NCI-H2196 (cell line): Measurements from ENCODE around the gene GOSR2.
"Not testable (repeated sequence)": the region's sequence is repeated elsewhere in the genome, so short reads cannot be mapped to it uniquely, and the experiment has no call there.

Experiments
- DNase-seq: peaks from one replicate; lab custom pipeline; 2025; ENCODE audit not compliant: unreplicated experiment; lab: John Stamatoyannopoulos, UW

Gene GOSR2

GRCh38 chr17:46892192-46892703, 30.7 kb upstream of the GOSR2 start:
- no peak for DNase-seq

DNA sequence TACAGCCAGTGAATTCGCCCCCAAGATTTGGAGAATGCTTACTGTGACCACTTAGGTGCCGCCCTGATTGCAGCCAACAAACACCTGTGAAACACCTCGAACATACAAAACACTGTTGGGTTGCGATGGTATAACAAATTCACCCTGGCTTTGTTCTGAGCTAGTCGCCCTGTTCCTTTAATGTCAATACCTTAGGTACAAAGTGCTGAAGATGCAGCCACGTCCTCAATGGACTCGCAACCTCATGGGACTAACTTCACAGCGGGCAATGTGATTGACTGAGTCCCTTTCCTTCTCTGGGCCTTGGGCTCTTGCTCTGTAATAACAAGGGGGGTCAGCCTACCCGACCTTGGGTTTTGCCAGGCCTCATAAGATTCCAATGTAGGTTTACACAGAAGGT, 28.9 kb upstream of the GOSR2 start:
- DNase-seq, result no peak

GRCh38 chr17:46894476-46895151, 28.3 kb upstream of the GOSR2 start:
- no peak for DNase-seq

DNA sequence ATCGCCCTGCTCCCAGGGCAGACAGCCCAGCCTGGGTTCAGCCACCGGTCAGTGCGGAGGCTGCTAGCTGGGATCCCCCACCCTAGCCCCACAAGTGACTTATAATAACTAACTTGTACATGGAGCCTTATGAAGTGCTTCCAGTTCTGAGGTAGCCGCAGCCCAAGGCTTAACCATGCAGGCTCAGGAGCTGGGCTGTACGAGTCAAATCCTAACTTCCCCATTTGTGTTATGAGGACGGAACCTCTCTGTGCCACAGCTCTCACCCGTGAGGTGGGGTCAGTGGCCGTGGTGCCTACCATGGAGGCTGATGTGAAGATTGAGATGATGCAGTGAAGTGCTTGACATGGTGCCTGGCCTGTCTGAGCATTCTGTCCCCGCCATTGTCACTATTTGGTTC, 27.8 kb upstream of the GOSR2 start:
- DNase-seq, result no peak

- DNase-seq, result no peak
Measured at GRCh38 chr17:46896991-46897390, 26.0 kb upstream of the GOSR2 start.

DNA sequence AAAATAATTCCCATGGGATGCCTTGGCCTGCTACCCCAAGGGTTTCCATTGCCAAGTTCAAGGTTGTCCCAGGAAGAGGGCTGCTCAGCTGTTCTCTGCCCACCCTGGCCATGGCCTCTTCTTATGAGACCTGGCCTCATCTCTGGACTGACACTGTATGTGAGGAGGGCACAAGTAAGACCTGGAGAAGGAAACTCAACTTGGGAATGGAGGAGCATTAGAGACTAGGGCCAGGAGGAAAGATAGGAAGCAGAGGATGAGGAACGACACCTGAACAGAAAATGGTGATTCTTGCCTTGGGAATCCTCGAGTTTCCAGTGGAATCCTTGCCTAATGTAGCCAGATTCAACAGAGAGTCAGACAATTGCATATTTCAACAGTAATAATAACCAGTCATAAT, 24.6 kb upstream of the GOSR2 start:
- DNase-seq, result no peak

- DNase-seq, result no peak
Measured at GRCh38 chr17:46898860-46899259, 24.1 kb upstream of the GOSR2 start.

DNA sequence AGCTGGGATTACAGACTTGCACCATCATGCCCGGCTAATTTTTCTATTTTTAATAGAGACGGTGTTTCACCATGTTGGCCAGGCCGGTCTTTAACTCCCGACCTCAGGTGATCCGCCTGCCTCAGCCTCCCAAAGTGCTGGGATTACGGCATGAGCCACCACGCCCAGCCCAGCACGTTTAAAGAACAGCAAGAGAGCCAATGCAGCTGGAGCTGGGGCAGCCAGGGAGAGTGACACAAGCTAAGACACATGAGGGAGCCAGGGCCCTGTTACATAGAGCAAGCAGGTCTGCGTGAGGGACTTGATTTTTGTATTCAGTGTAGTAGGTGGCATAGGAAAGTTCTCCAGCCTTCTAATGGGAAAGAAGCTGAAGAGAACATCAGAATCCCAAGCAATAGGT, 21.7 kb upstream of the GOSR2 start:
- no peak for DNase-seq

DNA sequence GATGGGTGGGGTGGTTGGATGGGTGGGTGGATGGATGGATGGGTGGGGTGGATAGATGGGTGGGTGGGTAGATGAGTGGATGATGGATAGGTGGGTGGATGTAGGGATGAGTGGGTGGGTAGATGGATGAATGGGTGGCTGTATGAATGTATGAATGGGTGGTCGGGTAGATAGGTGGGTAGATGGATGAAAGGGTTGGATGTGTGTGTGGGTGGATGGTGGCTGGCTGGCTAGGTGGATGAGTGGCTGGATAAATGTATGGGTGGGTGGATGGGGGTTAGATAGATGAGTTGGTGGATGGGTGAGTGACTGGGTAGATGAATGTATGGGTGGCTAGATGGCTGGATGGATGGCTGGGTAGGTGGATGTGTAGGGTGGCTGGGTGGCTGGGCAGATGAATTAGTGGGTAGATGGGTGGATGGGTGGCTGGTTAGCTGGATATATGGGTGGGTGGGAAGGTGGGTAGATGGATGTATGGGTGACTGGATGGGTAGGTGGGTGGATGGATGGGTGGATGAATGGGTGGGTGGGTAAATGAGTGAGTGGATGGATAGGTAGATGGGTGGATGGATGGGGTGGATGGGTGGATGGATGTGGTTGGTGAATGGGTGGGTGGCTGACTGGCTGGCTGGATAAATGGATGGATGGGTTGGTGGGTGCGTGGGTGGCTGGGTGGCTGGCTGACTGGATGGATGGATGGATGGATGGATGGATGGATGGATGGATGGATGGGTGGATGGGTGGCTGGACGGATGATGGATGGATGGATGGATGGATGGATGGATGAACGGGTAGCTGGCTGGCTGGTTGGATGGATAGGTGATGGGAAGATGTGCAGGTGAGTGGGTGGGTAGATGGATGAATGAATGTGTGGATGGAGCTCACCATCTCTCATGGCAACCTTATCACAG, 18.9 kb upstream of the GOSR2 start:
- no peak for DNase-seq

DNA sequence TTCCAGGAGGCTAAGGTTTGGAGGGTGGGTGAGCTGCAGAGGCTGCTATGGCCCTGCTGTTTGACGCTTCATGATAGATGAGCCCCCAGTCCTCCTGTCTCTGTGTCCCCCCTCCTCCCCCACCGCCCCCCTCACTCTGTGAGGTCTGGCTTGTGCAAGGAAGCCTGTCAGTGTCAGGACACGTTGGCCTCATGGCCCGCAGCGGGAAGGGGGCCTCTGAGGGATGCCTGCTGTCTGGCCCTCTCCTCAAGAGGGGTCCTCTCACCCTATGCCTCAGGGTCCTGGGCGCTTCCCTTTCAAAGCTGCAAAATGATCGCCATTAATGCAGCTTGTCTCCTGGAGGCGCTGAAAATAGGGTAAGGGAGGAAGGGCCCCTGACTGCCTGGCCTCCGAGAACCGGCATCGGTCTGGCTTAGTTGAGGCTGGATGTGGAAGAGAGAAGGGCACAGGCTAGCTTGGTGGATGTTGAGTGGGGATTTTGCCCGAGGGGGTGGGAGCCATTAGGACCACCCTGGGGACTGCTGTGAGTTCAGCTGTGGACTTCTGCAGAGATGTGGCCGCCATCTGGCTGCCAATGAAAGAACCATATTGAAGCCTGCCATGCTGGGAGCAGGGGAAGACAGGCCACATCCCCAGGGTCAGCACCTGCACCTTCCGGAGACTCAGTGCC, 14.8 kb upstream of the GOSR2 start:
- no peak for DNase-seq

GRCh38 chr17:46910179-46910927, 12.6 kb upstream of the GOSR2 start:
- DNase-seq, result peak; percentile 51

- DNase-seq, result no peak
Measured at GRCh38 chr17:46911311-46911710, 11.6 kb upstream of the GOSR2 start.

DNA sequence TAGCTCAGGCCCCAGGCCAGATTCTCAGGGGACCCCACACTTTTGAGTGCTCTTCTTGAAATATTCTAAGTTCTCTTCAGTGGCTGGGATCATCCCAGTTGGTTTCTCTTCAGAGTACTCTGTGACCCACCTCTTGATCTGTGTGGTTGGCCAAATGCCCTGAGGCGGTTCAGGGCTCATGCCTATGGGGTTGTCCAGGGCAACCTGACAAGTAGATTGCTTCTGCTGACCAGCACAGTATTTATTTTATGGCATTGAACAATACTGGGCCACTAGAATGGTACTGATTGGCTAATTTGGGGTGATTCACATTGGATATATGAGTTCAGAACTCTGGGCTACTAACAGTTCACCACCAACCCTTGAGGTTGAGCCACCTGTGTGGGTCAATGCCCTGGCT, 7.4 kb upstream of the GOSR2 start:
- DNase-seq, result no peak

- DNase-seq, result no peak
Measured at GRCh38 chr17:46916211-46916610, 6.7 kb upstream of the GOSR2 start.

DNA sequence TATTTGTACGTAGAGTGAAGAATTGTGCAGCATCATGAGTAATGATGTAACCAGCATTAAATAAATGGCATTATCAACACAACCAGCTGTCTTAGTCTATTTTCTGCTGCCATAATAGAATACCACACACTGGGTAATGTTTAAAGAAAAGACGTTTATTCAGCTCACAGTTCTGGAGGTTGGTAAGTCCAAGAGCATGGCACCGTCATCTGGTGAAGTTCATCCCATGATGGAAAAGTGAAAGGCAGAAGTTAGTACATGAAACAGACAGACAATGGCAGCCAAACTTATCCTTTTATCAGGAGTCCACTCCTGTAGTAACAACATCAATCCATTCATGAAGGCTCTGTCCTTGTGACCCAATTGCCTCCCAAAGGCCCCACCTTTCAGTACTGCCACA, 6.3 kb upstream of the GOSR2 start:
- no peak for DNase-seq

DNA sequence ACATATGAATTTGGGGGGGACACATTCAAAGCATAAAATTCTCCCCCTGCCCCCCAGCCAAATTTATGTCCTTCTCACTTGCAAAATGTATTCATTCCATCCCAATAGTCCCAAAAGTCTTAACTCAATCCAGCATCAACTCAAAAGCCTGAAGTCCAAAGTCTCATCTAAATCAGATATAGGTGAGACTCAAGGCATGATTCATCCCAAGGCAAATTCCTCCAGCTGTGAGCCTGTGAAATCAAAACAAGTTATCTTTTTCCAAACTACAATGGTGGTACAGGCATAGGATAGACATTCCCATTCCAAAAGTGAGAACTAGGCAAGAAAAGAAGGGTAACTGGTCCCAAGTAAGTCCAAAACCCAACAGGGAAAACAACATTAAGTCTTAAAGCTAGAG, 5.9 kb upstream of the GOSR2 start:
- no peak for DNase-seq

DNA sequence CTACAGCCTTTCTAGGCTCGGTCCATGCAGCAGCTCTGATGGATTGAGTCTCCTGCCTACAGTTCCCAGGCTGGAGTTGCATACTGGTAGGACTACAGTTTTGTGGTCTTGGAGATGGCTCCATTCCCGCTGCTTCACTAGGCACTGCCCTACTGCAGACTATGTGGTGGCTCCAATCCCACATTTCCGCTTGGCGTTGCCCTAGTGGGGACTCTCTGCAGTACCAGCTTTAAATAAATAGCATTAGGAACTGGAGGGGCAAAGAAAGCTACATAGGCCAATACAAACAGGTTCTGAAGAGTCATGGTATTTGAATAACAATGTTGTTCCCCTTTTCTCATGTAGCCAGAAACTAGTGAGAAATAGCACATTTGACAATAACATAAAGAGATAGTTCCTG, 5.4 kb upstream of the GOSR2 start:
- DNase-seq, result no peak

GRCh38 chr17:46921962-46922361, 998 bp upstream of the GOSR2 start:
- not testable (repeated sequence) for DNase-seq

GRCh38 chr17:46922487-46922803, 515 bp upstream of the GOSR2 start:
- DNase-seq, result no peak

DNA sequence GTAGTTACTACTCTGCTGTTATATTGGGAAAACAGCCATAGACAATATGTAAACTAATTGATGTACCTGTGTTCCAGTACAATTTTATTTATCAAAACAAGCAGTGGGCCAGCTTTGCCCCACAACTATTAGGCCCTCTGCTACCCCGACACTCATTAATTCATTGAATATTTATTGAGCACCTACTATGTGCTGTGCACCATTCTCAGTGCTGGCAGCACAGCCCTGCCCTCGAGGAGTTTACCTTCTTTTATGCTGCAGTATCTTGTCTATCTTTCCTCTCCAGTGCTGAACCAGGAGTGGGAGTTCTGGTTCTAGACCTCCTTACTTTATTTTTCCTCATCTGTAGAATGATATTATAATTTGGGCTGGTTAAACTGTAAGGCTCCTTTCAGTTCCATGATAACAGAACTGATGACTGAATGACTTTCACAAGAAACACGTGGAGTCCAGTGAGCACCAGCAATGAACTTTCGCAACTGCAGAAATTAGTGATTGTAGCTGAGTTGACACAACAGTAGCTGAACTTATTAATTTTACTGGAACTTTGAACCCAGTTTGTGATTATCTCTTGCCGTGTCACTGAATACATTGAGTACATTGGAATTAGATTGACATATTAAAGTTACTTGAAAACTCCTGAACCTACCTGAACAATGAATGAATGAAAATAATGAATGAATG, 2.4 kb downstream of the GOSR2 start:
- DNase-seq, result no peak
